Measurements from ENCODE around the gene LOXL4.

DNA sequence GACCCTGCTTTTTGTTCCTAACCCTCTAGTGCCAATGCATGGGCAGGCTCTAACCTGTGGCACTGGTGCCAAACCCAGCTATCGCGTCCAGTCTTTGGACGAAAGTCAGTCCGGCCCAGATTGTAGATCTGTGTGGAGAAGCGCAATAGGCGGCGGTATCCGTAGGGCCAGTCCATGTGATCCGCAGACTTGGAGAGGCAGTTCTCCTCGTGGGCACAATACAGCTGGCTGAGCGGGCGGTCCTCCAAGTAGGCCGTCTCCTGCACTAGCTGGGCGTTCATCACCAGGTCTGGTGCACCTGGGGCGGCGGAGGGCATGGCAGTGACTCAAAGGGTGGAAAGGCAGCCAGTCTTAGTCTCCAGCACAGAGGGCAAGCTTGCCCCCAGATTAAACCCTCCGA is 14.5 kb downstream of the LOXL4 start:
- TF ChIP-seq, protein P1, sequence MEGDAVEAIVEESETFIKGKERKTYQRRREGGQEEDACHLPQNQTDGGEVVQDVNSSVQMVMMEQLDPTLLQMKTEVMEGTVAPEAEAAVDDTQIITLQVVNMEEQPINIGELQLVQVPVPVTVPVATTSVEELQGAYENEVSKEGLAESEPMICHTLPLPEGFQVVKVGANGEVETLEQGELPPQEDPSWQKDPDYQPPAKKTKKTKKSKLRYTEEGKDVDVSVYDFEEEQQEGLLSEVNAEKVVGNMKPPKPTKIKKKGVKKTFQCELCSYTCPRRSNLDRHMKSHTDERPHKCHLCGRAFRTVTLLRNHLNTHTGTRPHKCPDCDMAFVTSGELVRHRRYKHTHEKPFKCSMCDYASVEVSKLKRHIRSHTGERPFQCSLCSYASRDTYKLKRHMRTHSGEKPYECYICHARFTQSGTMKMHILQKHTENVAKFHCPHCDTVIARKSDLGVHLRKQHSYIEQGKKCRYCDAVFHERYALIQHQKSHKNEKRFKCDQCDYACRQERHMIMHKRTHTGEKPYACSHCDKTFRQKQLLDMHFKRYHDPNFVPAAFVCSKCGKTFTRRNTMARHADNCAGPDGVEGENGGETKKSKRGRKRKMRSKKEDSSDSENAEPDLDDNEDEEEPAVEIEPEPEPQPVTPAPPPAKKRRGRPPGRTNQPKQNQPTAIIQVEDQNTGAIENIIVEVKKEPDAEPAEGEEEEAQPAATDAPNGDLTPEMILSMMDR (conservative IDR thresholded peaks at IDR 0.05; ENCODE audit: low read depth, low read length), result no peak
- TF ChIP-seq EZH2 (IDR thresholded peaks at IDR 0.05; ENCODE audit: borderline replicate concordance, low read depth, low read length, poor library complexity, severe bottlenecking), result no peak

Data from A673 (cell line).